ENCODE data around the gene CNTNAP5.

CNTNAP5 gene

DNA sequence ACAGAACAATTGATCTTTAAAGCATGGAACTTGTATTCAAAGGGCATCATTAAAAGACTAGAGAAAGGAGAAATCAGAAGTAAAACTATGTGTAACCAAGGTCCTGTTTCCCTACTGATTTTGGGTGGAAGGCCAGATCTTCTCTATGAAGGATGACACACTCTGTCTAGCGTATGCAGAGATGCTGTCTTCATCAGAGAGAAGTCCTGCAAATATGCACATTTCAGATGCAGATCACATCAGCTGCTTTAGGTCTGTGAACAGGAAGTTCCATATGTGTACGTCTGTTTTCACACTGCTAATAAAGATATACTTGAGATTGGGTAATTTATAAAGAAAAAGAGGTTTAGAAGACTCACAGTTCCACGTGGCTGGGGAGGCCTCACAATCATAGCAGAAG lies 857.3 kb downstream of the CNTNAP5 start:
- H2AFZ ChIP-seq (ENCODE audit: low read depth, low read length): no peak overlapping the region

GRCh38 chr2:124883595-124883994 lies 858.5 kb downstream of the CNTNAP5 start:
- no peaks in the 10 kb centered on the region for H3K79me2 ChIP-seq (ENCODE audit: low read length)
- no peaks in the 10 kb centered on the region for H4K20me1 ChIP-seq (ENCODE audit: insufficient read depth, low read length)
- peaks cover 3% of the 10 kb centered on the region; the same call in 1 of the 2 replicates for H3K4me1 ChIP-seq (ENCODE audit: low read length)
- no peaks in the 10 kb centered on the region for H3K27me3 ChIP-seq (ENCODE audit: low read depth, low read length)
- H3K4me2 ChIP-seq (ENCODE audit: low read length): no peak overlapping the region
- no peak overlapping the region for H3K4me3 ChIP-seq (ENCODE audit: low read length)
- H2AFZ ChIP-seq (ENCODE audit: low read depth, low read length): no peak overlapping the region
- H3K36me3 ChIP-seq (replicated peaks; ENCODE audit: low read depth, low read length): no peaks in the 10 kb centered on the region
- TF ChIP-seq, protein P1, sequence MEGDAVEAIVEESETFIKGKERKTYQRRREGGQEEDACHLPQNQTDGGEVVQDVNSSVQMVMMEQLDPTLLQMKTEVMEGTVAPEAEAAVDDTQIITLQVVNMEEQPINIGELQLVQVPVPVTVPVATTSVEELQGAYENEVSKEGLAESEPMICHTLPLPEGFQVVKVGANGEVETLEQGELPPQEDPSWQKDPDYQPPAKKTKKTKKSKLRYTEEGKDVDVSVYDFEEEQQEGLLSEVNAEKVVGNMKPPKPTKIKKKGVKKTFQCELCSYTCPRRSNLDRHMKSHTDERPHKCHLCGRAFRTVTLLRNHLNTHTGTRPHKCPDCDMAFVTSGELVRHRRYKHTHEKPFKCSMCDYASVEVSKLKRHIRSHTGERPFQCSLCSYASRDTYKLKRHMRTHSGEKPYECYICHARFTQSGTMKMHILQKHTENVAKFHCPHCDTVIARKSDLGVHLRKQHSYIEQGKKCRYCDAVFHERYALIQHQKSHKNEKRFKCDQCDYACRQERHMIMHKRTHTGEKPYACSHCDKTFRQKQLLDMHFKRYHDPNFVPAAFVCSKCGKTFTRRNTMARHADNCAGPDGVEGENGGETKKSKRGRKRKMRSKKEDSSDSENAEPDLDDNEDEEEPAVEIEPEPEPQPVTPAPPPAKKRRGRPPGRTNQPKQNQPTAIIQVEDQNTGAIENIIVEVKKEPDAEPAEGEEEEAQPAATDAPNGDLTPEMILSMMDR (IDR thresholded peaks at IDR 0.05; ENCODE audit: low read depth, low read length): no peak
- TF ChIP-seq EZH2phosphoT487 (IDR thresholded peaks at IDR 0.05; ENCODE audit: low read depth): no peak
- no peak overlapping the region for H3K9ac ChIP-seq (ENCODE audit: low read length)
- no peaks in the 10 kb centered on the region for H3K9me3 ChIP-seq (ENCODE audit: insufficient read depth, low read length)
- no peak overlapping the region for H3K27ac ChIP-seq (ENCODE audit: low read length)

More for the DNA sequence above, 857.3 kb downstream of the CNTNAP5 start:
- H3K9me3 ChIP-seq (ENCODE audit: insufficient read depth, low read length): no peaks in the 10 kb centered on the region
- H3K4me2 ChIP-seq (ENCODE audit: low read length): no peak overlapping the region
- no peak overlapping the region for H3K9ac ChIP-seq (ENCODE audit: low read length)
- H3K4me3 ChIP-seq (ENCODE audit: low read length): no peak overlapping the region
- peaks cover 5% of the 10 kb centered on the region for H3K4me1 ChIP-seq (ENCODE audit: low read length)
- no peaks in the 10 kb centered on the region for H3K27me3 ChIP-seq (ENCODE audit: low read depth, low read length)
- H3K79me2 ChIP-seq (ENCODE audit: low read length): no peaks in the 10 kb centered on the region
- TF ChIP-seq, protein P1 (IDR thresholded peaks at IDR 0.05; ENCODE audit: low read depth, low read length): no peak
- TF ChIP-seq EZH2phosphoT487 (IDR thresholded peaks at IDR 0.05; ENCODE audit: low read depth): no peak
- no peaks in the 10 kb centered on the region for H3K36me3 ChIP-seq (replicated peaks; ENCODE audit: low read depth, low read length)
- H4K20me1 ChIP-seq (ENCODE audit: insufficient read depth, low read length): no peaks in the 10 kb centered on the region
- no peak overlapping the region for H3K27ac ChIP-seq (ENCODE audit: low read length)

- no peak overlapping the region for H3K4me2 ChIP-seq (ENCODE audit: low read length)
- no peak overlapping the region for H3K4me3 ChIP-seq (ENCODE audit: low read length)
- no peaks in the 10 kb centered on the region for H4K20me1 ChIP-seq (ENCODE audit: insufficient read depth, low read length)
- H3K79me2 ChIP-seq (ENCODE audit: low read length): no peaks in the 10 kb centered on the region
- no peak overlapping the region for H3K9ac ChIP-seq (ENCODE audit: low read length)
- TF ChIP-seq, protein P1 (IDR thresholded peaks at IDR 0.05; ENCODE audit: low read depth, low read length): no peak
- TF ChIP-seq EZH2phosphoT487 (IDR thresholded peaks at IDR 0.05; ENCODE audit: low read depth): no peak
- H3K36me3 ChIP-seq (replicated peaks; ENCODE audit: low read depth, low read length): no peaks in the 10 kb centered on the region
- no peaks in the 10 kb centered on the region for H3K9me3 ChIP-seq (ENCODE audit: insufficient read depth, low read length)
- peaks cover 3% of the 10 kb centered on the region; the same call in 1 of the 2 replicates for H3K4me1 ChIP-seq (ENCODE audit: low read length)
- H3K27ac ChIP-seq (ENCODE audit: low read length): no peak overlapping the region
- H3K27me3 ChIP-seq (ENCODE audit: low read depth, low read length): no peaks in the 10 kb centered on the region
- H2AFZ ChIP-seq (ENCODE audit: low read depth, low read length): no peak overlapping the region
Measured at GRCh38 chr2:124884315-124884714, 859.2 kb downstream of the CNTNAP5 start.

- Histone ChIP-seq H3K36me3 (replicated peaks; ENCODE audit: low read depth, low read length) (no peaks in the 10 kb centered on the region), H4K20me1 (ENCODE audit: insufficient read depth, low read length) (no peaks in the 10 kb centered on the region), H3K79me2 (ENCODE audit: low read length) (no peaks in the 10 kb centered on the region), H3K4me3 (ENCODE audit: low read length) (no peak overlapping the region), H3K9ac (ENCODE audit: low read length) (no peak overlapping the region), H3K27ac (ENCODE audit: low read length) (no peak overlapping the region), H3K27me3 (ENCODE audit: low read depth, low read length) (no peaks in the 10 kb centered on the region), H2AFZ (ENCODE audit: low read depth, low read length) (no peak overlapping the region), H3K4me2 (ENCODE audit: low read length) (no peak overlapping the region), H3K9me3 (ENCODE audit: insufficient read depth, low read length) (no peaks in the 10 kb centered on the region), H3K4me1 (ENCODE audit: low read length) (peaks cover 3% of the 10 kb centered on the region; the same call in 1 of the 2 replicates)
- TF ChIP-seq, protein P1 (IDR thresholded peaks at IDR 0.05; ENCODE audit: low read depth, low read length): no peak
- TF ChIP-seq EZH2phosphoT487 (IDR thresholded peaks at IDR 0.05; ENCODE audit: low read depth): no peak
Measured at GRCh38 chr2:124886216-124886615, 861.1 kb downstream of the CNTNAP5 start.
